NCI-H345 (cell line): ENCODE measurements around the gene NAA80.
A peak's percentile ranks its signal among the peaks of the same experiment; 100 is the strongest.

ENCODE experiments used
- DNase-seq: peaks from one replicate; lab custom pipeline; 2025; lab: John Stamatoyannopoulos, UW

The NAA80 gene

DNA sequence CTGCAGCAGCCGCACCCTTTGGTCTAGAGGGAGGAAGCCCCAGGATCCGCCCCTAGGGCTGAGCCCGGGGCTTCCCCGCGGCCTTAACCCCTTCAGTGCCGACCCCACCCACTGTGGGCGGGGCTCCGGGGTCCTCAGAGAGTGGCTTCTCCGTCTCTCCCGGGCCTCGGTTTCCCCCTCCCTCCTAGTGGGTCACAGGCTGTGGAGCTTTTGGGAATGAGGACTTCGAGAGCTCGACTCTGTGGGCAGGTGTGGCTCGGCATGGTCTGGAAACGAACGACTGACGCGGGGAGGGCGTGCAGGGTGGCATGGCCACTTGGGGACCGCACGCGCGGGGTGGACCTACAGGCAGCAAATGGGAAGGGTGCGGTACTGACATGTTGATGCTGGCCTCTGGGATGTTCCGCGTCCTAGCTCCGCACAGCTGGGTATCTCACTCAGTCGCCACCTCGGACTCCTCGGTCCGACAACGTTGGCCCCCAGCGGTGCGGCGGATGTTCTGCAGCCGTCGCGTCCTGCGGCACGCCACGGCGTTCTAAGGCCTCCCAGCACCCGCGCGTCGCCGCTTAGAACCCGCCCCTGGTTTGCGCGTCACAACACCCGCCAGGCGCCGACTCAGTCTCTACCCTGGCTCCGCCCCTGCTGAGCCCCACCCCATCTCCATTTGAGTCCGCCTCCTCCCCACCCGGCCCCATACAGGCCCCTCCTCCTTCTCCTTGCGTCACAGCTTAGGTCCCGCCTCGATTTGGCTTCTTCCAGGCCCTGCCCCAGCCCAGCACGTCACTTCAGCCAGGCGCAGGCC, at the start of gene NAA80, which contains the start of gene HYAL3:
Gene NAA80, minus strand, starts transcription at position 570 of the 802 bp plus-strand sequence. CDS start 1,942 bp downstream, outside the sequence.
Gene HYAL3, minus strand, starts transcription at position 570 of the 802 bp plus-strand sequence. CDS start 3,803 bp downstream, outside the sequence.
- peak; percentile 97 for DNase-seq

DNA sequence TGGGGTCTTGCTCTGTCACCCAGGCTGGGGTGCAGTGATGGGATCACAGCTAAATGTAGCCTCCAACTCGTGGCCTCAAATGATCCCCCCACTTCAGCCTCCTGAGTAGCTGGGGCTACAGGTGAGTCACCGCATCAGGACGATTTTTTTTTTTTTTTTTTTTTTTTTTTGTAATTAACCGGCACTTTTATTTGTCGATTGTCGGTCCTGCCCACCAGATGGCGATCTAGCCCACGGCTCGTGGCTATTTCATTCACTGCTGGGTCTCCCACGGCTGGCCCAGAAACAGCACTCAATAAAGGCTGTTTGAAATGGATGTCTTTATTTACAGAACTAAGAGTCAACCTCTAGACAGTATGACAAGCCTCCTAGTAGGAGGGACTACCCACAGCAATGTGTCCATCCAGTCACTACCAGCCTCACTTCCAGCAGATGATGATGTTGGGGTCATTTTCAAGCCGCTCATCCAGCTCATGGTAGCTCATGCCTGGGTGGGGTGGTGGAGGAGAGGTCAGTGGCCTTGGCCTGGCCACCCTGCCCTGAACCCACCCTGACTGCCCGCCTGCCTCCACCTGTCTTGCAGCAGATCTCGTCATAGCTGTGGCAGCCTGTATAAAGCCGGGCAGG, 48.1 kb upstream of the NAA80 start:
- peak; percentile 50 for DNase-seq

- peak; percentile 66 for DNase-seq
These were observed 46.5 kb upstream of the NAA80 start, which contains the start of gene ZMYND10 for GRCh38 chr3:50345586-50346234. TSS of gene ZMYND10 (minus strand) at chr3:50345732. CDS start at chr3:50345579, 153 bp downstream.

DNA sequence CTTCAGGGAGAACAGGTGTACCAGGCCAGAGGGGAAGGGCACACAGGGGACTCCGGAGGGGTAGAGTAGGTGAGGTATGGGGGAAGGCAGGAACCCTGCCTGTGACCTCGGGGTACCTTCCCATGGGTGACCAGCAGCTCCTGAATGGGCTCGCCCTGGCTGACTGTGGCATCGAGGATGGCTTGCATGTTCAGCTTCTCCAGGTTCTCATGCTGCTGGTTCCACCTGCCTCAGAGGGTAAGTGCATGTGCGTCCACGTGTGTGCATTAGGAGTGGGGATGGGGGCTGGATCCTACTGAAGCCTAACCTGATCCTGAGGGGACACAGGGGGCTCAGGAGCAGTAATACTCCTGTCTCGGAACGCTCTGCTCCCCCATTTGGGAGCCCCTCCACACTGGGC, 45.8 kb upstream of the NAA80 start:
- DNase-seq: no peak

- DNase-seq: no peak
These were observed 43.8 kb upstream of the NAA80 start for GRCh38 chr3:50342813-50343633.

DNA sequence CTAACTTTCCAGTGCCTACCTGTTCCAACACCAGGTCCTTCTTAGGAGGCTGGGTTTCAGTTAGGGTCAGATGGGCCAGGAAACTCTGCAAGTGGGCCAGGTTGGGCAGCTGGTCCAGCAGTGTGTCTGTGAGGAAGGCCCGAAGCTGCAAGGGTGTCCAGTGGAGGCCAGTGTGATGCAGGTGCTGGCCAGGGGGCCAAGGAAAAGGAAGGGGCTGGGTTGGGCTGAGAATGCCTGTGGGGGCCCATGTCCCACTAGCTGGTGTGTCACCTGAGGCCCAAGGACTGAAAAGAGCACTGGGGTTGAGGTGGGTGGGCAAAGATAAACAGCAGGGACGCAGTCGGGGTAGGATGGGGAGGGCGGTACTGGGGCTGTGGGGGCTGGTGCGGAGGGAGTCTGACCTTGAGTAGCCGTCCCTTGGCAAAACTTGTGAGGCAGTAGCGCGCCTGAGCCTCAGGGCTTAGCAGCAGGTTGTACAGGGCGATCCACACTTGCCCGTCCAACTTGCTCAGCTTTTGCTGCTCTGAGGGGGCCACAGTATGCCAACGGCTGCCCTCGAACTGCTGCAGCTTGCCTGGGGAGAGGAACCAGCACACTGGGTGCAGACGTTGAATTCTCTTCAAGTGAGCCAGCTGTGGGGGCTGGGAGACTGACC, 42.9 kb upstream of the NAA80 start:
- no peak for DNase-seq

DNA sequence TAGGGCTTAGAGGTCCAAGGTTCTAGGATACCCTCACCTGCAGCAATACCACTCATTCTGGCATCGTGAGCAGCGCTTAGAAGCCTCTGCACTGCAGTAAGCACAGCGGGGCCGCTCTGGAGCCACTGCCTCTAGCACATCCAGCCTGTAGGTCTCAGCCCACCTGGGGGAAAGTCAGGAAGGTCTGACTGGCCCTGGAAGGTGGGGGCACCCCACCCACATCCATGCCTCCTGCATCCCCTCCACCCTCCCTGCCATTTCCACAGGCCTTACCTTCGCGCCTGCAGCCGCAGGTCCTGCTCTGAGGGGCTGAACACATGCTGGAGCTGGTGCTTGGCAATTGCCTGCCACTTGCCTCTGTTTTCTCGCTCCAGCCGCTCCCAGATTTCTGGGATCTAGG, 42.3 kb upstream of the NAA80 start:
- no peak for DNase-seq

GRCh38 chr3:50340448-50341329, 41.5 kb upstream of the NAA80 start, which contains the start of gene RASSF1:
TSS of gene RASSF1 (minus strand) at chr3:50340836. CDS start at chr3:50340805, 31 bp downstream.
- DNase-seq: no peak

DNA sequence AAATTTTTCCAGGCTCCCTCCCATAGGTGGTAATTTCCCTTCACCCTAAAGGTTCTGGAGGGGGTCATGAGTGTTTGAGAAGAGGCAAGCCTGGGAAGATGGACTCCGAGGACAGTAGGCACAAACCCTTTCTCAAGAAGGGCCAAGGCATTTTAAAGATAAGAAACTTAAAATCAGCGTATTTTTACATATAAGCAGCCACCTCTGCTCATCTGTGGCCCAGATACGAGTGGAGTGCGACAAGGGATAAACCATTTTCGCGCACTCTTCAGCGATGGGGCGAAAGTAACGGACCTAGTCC, 40.9 kb upstream of the NAA80 start:
- no peak for DNase-seq

GRCh38 chr3:50339485-50340146, 40.4 kb upstream of the NAA80 start:
- DNase-seq: no peak

DNA sequence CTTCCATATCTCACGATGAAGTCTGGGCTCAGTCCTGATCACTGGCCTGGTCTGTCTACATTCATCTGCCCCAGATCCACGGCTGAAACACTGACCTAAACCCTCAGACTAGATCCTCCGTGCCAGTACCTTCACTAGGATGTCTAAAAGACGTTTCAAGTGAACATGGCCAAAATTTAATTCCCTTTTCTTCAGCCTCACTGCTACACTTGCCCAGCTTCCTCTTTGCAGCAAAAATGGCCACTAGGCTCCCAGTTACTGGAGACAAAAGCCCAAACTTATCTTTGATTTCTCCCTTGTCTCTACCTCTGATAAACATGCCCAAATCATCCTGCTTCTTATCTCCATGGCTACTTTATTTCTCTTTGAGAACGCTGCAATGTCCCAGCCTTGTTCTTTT, 39.8 kb upstream of the NAA80 start:
- DNase-seq: no peak

- DNase-seq: peak; percentile 97
These were observed 38.1 kb upstream of the NAA80 start for GRCh38 chr3:50337175-50337861.

DNA sequence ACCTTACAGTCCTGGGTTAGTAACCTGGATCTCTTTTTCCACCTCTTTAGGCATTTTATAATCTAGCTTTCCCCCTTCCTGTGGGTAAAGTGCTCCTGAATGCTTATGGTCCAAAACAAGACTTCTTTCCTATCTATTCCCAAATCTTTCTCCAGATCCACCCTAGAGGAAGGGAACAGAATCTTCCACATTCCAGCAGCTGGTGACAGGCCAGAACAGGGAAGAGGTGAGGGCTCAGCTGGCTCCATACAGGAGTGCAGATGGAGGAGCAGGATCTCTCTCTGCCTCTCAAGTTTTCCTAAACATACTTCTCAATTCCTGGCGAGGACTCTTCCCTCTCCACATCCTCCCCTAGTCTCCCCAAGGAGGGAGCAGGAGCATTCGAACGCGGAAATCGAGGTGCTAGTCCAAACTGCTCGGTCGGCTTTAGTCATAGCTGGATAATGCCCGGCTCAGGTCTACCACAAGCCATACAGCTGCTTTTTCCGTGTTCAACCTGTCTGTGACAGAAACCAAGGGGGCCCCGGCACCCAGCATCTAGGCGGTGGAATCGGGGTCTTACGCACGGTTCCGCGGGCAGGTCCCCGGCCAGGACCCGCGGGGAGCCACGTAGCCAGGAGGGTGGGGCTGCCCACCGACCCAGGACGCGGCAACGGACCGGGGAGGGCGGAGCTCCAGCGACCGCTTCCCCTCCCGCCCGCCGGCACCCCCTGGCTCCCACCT, 37.4 kb upstream of the NAA80 start:
- DNase-seq: no peak

- no peak for DNase-seq
These were observed 35.3 kb upstream of the NAA80 start for GRCh38 chr3:50334339-50335075.

GRCh38 chr3:50333744-50334328, 34.6 kb upstream of the NAA80 start:
- DNase-seq: no peak

DNA sequence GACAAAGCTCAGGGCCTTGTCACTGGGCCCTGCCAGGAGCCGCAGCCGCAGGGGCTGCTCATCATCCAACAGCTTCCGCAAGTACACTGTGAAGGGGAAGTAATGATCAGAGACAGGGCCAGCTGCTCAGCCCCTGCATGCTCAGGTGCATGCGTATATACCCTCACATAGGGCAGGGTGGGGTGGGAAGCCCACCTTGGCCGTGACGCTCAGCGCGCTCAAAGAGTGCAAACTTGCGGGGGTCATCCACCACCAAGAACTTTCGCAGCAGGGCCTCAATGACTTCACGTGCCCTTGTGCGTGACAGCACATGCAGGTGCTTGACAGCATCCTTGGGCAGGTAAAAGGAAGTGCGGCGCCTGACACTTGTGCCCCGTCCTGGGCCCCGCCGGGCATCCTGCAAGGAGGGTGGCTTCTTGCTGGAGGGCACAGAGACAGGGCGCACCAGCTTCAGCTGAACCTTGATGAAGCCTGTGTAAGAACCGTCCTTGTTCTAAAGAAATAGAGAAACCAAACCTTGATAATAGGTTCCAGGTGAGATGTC, 32.2 kb upstream of the NAA80 start:
- no peak for DNase-seq

DNA sequence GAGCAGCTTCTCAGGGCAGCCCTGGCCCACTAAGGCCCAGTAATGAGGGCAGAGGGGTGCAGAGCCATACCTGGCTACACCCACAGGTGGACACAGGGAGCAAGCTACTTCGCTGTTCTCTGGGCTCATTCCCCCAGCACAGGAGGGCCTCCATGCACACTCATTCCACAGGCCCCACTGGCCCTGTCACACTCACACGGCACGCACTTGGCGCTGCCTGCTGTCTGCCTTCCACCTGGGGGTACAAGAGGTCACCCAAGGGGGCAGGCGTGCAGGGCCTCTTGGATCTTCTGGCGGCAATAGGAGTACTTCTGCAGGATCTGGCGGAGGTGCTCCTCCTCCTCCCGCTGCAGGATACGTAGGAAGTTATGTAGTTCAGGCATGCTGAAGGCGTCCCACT, 31.1 kb upstream of the NAA80 start:
- DNase-seq: no peak
